ENCODE measurements around the gene BRF1.
A peak's percentile ranks its signal among the peaks of the same experiment; 100 is the strongest.

Gene BRF1

DNA sequence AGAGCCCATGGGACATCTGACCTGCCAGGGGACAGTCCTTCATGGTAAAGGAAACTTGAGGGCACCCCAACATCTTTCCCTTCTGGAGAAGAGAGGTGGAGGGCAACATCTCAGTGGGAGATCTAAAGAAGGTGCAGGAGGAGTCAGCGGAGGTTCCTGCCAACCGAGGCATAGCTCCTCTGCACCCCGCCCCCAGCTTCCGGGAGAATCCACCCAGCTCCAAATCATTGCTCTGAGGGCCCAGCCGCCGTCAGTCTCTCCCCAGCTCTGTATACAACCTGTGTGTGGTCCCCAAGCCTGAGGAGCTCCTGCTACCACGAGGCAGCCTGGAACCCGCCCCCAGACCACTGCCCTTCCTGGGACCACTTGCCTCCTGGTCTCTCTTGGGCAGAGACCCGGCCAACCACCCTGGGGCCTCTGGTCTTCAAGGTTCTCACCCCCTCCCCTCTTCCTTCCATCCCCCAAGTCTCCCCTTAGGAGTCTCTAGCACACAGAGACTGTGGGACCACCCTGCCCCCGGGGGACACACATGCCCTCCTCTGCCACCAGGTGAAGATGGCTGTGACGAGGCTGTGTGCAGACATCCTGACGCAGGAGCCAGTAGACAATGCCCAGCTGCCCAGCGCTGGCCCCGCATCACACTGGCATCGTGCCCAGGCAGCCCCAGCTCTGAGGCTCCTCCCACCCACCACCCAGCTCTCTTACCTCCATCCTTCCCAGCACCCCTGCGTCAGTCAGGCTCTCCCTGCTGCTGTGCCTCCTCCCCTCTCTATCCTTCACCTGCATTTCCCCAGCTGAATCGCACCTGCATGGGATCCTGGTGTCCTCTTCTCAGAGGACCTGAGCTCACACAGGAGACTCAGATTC lies 106.7 kb downstream of the BRF1 start:
- DNase-seq (ENCODE audit: low read depth), result no peak

- DNase-seq (ENCODE audit: low read depth), result no peak
These were observed 107.7 kb downstream of the BRF1 start for GRCh38 chr14:105192866-105193731.

- no peak for DNase-seq (ENCODE audit: low read depth)
These were observed 112.8 kb downstream of the BRF1 start for GRCh38 chr14:105187935-105188524.

- no peak for DNase-seq (ENCODE audit: low read depth)
These were observed 113.7 kb downstream of the BRF1 start for GRCh38 chr14:105187116-105187515.

DNA sequence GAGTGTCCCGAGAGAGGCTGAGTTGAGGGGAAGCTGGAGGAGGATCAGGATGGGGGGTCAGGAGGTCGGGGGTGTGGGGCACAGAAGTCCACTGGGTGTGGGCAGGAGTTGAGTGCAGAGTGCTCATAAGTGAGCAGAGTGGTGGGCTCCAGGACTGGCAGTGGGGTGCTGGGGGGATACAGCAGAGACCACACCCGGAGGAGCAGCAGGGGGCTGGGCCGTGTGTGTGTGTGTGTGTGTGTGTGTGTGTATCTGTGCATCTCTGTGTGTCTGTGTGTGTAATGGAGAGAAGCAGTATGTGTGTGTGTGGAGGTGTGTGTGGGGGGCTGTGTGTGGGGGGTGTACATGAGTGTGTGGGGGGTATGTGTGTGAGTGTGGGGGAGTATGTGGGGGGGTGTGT lies 114.8 kb downstream of the BRF1 start:
- DNase-seq (ENCODE audit: low read depth), result no peak

GRCh38 chr14:105185001-105185400 lies 115.8 kb downstream of the BRF1 start:
- DNase-seq (ENCODE audit: low read depth), result no peak

DNA sequence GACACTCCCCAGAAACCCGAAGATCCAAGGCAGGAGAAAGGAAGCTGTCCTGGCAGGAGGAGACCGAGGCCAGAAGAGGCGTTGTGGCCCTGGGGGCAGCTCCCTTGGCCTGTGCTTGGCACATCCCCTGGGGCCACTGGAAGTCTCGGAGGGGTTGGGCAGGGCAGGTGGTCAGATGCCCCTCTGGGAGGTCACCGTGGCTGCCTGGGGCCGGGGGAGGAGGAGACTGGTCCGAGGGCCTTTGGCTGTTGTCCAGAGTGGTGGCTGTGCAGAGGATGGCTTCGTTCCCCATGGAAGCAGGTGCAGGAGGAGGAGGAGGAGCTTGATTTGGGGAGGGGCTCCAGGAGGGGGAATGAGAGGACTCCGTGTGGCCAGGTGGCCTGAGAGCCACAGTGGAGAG lies 116.3 kb downstream of the BRF1 start:
- DNase-seq (ENCODE audit: low read depth), result no peak

DNA sequence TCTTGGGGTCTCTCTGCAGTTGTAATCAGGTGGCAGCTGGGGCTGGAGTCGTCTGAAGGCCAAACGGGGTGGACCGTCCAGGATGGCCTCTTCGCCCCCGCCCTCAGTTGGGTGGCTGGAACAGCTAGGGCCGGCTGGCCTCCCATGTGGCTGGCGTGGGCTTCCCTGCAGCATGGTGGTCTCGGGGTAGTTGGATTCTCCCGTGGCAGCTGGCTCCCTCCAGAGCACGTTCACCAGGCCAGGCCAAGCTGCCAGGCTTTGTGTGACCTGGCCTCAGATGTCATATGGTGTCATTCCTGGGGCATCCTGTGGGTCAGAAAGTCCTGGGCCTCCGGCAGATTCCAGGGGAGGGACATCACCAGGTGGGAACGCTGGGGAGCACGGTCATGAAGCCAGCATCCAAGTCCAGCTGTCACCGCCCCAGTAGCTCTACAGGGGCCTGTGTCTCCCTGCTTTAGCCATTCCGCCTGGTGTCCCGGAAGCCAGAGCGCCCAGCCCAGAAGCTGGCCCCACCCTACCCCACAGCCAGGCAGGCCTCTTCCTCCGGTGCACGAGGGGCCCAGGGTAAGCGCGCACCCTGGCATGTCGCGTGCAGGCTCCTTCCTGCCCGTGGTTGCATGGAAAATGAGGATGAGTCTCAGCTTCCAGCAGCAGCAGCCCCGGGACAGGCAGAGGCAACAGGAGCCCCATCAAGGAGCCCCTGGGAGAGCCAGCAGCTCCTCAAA lies 118.3 kb downstream of the BRF1 start:
- no peak for DNase-seq (ENCODE audit: low read depth)

DNA sequence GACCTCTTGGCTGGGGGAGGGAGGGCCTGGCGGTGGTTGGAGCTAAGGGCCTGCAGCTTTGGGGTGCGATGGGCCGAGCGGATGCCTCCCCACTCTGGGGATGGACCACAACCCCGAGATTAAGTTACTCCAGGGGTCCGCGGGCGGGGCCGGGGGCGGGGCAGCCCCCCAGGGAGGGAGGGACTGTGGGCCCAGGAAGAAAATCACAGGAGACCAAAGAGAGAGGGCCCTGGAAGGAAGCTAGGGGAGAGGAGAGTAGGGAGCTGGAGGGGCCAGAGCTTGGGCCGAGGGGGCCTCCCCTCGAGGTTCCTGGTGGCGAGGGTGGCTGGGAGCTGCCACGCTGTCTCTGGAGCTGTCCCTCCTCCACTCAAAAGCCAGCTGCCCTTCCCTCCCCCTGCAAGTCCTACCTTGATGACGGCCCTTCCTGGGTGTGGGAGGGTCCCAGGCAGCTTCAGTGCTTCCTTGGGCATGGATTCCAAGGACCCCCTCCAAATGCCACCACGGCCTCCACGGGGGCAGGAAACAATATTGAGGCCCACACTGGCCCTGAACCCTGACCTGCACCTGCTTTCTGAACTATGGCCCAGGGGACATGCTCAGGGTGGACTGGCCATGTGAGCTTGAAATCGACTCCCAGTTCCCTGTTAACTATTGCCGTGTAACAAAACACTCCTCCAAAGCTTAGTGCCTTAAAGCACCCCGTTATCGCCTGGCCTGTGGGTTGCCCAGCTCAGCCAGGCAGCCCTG lies 119.1 kb downstream of the BRF1 start:
- no peak for DNase-seq (ENCODE audit: low read depth)

- peak; percentile 10 for DNase-seq (ENCODE audit: low read depth)
These were observed 119.9 kb downstream of the BRF1 start, which contains the start of gene NUDT14 for GRCh38 chr14:105180592-105181548. TSS of gene NUDT14 (minus strand) at chr14:105181312. CDS start at chr14:105181209, 103 bp downstream.

GRCh38 chr14:105179191-105179590 lies 121.6 kb downstream of the BRF1 start:
- no peak for DNase-seq (ENCODE audit: low read depth)

DNA sequence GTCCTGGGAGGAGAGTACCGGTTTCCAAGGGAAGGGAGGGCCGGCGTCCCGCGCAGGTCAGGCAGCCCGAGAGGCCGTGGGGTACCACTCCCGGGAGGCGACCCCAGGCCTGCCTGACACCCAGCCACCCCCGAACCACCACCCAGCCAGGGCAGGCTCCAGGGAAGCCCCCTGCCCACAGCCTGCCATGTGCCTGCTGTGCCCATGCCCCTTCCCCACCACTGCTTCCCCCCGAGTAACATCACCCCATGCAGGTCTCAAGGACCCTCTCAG lies 122.0 kb downstream of the BRF1 start:
- DNase-seq (ENCODE audit: low read depth), result no peak

DNA sequence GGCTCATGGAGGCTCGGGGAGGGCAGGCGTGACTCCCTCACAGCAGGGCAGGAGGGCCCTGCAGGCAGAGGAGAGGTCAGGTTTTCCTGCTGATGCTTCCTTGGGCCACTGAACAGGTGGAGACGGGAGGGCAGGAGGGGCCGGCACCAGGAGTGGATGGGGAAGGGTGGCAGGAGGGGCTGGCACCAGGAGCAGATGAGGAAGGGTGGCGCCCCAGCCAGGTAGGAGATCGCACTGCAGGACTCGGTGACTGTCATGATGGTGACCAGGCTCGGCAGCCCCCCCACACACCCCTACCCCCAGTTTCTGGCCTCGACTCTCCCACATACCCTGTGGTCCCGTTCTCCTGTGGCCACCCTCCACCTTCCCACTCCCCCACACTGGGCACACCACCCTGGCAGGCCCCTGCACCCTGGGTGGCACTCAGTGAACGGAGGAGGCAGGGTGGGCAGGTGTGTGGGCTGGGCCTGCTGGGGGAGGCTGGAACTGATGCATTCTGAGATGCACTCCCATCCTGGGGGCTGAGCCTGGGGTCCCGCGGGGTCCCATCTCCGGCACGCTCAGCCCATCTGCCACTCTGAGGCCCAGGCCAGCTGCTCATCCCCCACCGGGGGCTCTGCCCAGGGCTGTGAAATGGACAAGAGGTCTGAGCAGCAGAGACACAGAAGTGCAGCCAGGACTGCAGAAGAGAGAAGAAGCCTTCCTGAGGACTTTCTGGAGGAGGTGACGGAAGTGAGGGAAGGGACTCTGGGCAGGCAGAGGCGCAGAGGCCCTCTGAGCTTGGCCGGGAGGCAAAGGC lies 122.5 kb downstream of the BRF1 start:
- DNase-seq (ENCODE audit: low read depth), result no peak

DNA sequence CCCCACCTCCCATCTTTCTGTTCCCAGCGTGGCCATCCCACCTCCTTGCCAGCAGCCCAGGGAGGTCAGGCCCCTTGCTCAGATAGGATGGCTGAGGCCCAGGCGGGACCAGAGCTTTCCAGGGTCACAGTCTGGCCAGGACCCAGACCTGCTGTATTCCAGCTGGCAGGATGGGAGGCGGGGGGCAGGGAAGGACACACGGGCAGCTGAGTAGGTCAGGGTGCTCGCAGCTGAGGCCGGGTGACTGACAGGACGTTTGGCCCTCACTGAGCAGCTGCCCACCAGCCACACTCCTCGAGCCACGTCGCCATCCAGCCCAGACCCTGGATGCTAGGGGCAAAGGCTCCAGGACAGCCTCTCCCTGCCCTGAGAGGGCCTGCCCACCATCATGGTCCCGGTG lies 123.7 kb downstream of the BRF1 start:
- no peak for DNase-seq (ENCODE audit: low read depth)

DNA sequence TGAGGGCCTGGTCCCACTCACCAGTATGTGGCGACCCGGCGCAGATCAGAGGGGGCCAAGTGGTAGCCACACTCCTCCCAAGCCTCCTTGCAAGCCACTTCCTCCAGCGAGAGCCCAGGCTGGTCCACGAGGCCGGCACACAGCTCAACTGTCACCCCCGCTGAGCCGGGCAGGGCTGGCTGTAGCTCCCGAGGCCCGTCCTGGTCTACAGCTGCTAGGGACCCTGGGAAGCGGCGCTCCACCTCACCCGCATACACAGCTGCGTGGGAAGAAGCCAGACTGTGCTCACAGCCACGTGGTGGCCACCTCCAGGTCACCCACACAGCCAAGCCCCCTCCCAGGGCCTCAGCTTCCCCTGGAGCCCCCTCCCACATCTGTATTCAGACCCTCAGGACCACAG lies 124.3 kb downstream of the BRF1 start:
- no peak for DNase-seq (ENCODE audit: low read depth)

- no peak for DNase-seq (ENCODE audit: low read depth)
These were observed 126.6 kb downstream of the BRF1 start for GRCh38 chr14:105173901-105174894.

GRCh38 chr14:105173145-105173544 lies 127.7 kb downstream of the BRF1 start:
- no peak for DNase-seq (ENCODE audit: low read depth)

GRCh38 chr14:105172476-105172875 lies 128.3 kb downstream of the BRF1 start:
- no peak for DNase-seq (ENCODE audit: low read depth)

All from GM04504 (cell line).